GM19351 (cell line): ENCODE results near the gene FCSK.
A peak's percentile ranks its signal among the peaks of the same experiment; 100 is the strongest.
"Not testable (repeated sequence)": the region's sequence is repeated elsewhere in the genome, so short reads cannot be mapped to it uniquely, and the experiment has no call there.

Experiments
- ATAC-seq: cut with Tn5 transposase; IDR thresholded peaks from one replicate; pipeline ENCODE4 v1.9.1; 2021; ENCODE audit warnings: mild to moderate bottlenecking, moderate library complexity; ENCODE audit not compliant: unreplicated experiment

FCSK gene

DNA sequence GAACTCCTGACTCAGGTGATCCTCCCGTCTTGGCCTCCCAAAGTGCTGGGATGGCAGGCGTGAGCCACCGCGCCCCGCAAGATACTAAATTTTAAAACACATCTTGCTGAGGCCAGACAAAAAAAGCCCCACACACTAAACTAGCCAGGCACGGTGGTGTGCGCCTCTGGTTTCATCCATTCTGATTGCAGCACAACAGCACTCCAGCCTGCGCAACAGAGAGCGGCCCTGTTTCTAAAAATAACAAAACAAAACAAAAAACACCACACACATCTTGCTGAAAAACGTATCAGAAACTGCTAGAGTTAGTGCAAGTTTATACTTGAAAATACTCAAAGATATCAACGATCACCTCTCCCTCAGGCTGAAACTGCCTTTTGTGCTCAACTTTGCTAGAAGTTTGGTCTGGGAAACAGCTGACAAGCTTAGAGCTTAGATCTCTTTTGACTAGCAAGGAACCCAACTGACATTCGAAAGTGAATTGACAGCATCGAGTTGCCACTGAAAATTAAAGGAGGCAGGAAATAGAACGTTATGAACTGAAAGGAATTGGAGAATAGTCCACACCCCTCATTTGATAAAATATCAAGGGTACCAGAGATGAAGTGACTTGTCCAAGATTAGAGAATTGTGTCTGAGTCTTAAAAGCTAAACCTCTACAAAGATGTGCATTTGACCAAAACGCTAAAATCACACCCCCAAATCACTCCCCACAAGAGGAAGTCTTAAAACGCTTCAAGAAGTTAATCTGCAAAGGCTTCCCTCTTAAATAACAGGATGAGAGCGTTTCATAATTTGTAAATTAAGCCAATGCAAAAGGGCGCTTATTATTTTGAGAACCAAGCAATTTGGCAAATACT, 68.1 kb downstream of the FCSK start:
- ATAC-seq = no peak

- no peak for ATAC-seq
Observed at GRCh38 chr16:70523076-70523742, 68.8 kb downstream of the FCSK start, which contains the start of gene COG4. Gene COG4, minus strand, starts transcription at chr16:70523554. Its CDS starts 11 bp downstream, at chr16:70523543.

- peak; percentile 40 for ATAC-seq
Observed at GRCh38 chr16:70523743-70524398, 69.5 kb downstream of the FCSK start, which contains the start of gene SF3B3. Gene SF3B3, plus strand, starts transcription at chr16:70523816. Its CDS starts 2,841 bp downstream, at chr16:70526657.

DNA sequence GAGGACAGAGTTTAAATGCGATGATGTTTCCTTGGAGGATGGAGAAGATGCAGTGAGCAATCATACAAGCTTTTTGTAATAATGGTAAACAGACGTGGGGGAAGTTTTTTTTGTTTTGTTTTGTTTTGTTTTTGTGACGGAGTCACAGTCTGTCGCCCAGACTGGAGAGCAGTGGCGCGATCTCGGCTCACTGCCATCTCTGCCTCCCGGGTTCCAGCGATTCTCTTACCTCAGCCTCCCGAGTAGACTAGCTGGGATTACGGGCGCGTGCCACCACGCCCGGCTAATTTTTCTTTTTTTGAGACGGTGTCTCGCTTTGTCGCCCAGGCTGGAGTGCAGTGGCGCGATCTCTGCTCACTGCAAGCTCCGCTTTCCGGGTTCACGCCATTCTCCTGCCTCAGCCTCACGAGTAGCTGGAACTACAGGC, 70.0 kb downstream of the FCSK start:
- ATAC-seq = not testable (repeated sequence)

DNA sequence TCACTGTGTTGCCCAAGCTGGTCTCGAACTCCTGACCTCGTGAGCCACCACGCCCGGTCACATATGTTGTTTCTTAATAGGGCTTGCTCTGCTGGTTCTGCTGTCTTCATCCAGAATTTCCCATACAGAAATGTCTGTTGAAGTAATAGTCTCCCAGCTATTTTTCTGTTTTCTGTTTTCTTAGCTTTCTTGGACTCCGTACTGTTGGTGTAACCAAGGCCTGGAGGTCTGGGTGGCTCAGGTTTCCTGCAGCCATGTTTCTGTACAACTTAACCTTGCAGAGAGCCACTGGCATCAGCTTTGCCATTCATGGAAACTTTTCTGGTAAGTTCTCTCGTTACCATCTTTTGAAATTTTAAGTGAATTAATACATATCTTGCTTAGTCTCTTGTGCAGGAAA, 72.0 kb downstream of the FCSK start:
- no peak for ATAC-seq

DNA sequence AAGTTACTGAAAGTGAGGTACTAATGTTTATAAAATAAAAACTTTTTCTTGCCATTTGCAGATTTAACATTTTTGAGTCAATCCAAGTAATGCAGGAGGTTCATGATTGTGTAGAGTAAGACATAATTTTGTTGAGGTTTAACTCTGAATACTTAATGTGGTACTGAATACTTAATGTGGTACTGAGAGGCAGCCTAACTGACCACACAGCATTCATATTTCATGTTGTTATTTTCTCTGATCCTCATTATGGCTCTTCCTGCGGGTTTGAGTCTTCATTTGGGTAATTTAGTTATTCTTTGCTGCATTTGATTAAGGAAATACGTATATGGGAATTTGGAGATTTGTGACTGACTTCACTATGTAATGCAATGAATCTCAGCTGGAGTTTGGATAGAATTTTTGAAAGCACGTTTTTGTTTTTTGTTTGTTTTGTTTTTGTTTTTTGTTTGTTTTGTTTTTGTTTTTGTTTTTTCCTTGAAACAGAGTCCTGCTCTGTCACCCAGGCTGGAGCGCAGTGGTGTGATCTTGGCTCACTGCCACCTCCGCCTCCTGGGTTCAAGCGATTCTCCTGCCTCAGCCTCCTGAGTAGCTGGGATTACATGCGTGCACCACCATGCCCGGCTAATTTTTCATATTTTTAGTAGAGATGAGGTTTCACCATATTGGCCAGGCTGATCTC, 73.1 kb downstream of the FCSK start:
- ATAC-seq = no peak

- ATAC-seq = no peak
Observed at GRCh38 chr16:70529051-70529777, 74.8 kb downstream of the FCSK start.
